Memory B cell (primary cell): ENCODE results near the gene ZKSCAN4.

ENCODE experiments used
- ATAC-seq: fragments of 150-1000 bp; cut with Tn5 transposase; 2 replicates; pipeline ENCODE4 v1.10.0; 2021; ENCODE audit warnings: low read depth, mild to moderate bottlenecking, moderate library complexity
- DNase-seq, 2 donors: peaks; one replicate each; pipeline ENCODE4 v3.0.0; 2022; ENCODE audit warnings: low spot score in 2 of 2
- H3K27ac Mint-ChIP-seq: one replicate; pipeline ENCODE4 v1.8.0; 2022; ENCODE audit warnings: mild to moderate bottlenecking, moderate library complexity, mixed read lengths
- H3K27me3 Mint-ChIP-seq: one replicate; pipeline ENCODE4 v1.8.0; 2022; ENCODE audit warnings: mixed read lengths
- H3K36me3 Mint-ChIP-seq: one replicate; pipeline ENCODE4 v1.8.0; 2022; ENCODE audit warnings: mild to moderate bottlenecking, mixed read lengths
- H3K4me1 Mint-ChIP-seq: one replicate; pipeline ENCODE4 v1.8.0; 2022; ENCODE audit warnings: mixed read lengths
- H3K4me3 Mint-ChIP-seq: one replicate; pipeline ENCODE4 v1.8.0; 2022; ENCODE audit warnings: mild to moderate bottlenecking, moderate library complexity, mixed read lengths
- H3K9me3 Mint-ChIP-seq: one replicate; pipeline ENCODE4 v1.8.0; 2022; ENCODE audit warnings: mixed read lengths

The ZKSCAN4 gene

GRCh38 chr6:28264834-28265401, 12.8 kb upstream of the ZKSCAN4 start:
- Mint-ChIP-seq H3K4me3 (no peak overlapping the region), H3K27me3 (peaks cover 2% of the 10 kb centered on the region), H3K9me3 (peaks cover 4% of the 10 kb centered on the region)

GRCh38 chr6:28263922-28264321, 11.9 kb upstream of the ZKSCAN4 start:
- Mint-ChIP-seq H3K4me1 (peaks cover 5% of the 10 kb centered on the region), H3K36me3 (peaks cover 3% of the 10 kb centered on the region), H3K9me3 (peaks cover 4% of the 10 kb centered on the region), H3K4me3 (no peak overlapping the region), H3K27me3 (peaks cover 2% of the 10 kb centered on the region), H3K27ac (no peak overlapping the region)
- DNase-seq (no peak), ATAC-seq (no peak)

More at GRCh38 chr6:28264834-28265401, 12.8 kb upstream of the ZKSCAN4 start:
- Mint-ChIP-seq H3K4me1 (peaks cover 7% of the 10 kb centered on the region), H3K36me3 (peaks cover 5% of the 10 kb centered on the region), H3K27ac (no peak overlapping the region)
- DNase-seq (no peak), ATAC-seq (no peak)

DNA sequence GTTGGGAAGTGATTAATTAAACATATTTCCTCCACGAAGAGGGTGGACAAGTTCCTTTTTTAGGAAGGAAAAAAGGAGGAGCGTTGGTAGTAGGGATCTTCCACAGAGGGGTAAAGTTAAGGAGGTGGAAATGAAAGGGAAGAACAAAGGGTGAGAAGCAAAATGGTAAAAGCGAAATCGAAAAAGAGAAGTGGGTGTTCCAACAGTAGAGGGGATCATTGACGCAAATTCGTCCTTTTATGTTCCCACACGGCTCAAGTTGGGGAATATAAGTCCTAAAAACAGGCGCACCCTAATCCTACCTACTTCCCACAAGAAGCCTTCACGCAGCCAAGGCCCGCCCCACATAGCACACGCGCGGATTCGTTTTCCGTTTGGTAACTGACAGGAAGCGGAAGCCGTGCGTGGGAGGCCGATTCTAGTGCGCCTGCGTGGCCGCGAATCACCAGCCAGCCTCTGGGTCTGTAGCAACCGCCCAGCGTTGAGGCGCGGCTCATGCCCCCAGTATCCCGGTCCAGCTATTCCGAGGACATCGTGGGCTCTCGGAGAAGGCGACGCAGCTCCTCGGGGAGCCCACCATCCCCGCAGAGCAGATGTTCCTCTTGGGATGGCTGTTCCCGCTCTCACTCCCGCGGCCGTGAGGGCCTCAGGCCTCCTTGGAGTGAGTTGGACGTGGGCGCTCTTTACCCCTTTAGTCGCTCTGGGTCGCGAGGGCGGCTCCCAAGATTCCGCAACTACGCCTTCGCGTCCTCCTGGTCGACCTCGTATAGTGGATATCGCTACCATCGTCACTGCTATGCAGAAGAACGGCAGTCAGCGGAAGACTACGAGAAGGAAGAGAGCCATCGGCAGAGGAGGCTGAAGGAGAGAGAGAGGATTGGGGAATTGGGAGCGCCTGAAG, 7.1 kb upstream of the ZKSCAN4 start, which contains the start of gene NKAPL:
TSS of gene NKAPL (plus strand) at position 421 of the 901 bp plus-strand sequence. CDS start at position 496, 75 bp downstream.
- ATAC-seq = peak; percentile 82
- Mint-ChIP-seq H3K36me3 (peaks cover 6% of the 10 kb centered on the region), H3K4me3 (peak within 1 kb of the TSS; percentile 78), H3K27me3 (peaks cover 3% of the 10 kb centered on the region), H3K9me3 (peaks cover 6% of the 10 kb centered on the region), H3K4me1 (peaks cover 4% of the 10 kb centered on the region), H3K27ac (peak within 1 kb of the TSS; percentile 86)
- peak; percentile 29 to 38 for DNase-seq

GRCh38 chr6:28257042-28257441, 5.0 kb upstream of the ZKSCAN4 start:
- Mint-ChIP-seq H3K27ac (no peak overlapping the region), H3K36me3 (peaks cover 6% of the 10 kb centered on the region), H3K27me3 (peaks cover 3% of the 10 kb centered on the region), H3K4me3 (no peak overlapping the region), H3K4me1 (peaks cover 8% of the 10 kb centered on the region), H3K9me3 (peaks cover 9% of the 10 kb centered on the region)
- DNase-seq (no peak), ATAC-seq (no peak)

DNA sequence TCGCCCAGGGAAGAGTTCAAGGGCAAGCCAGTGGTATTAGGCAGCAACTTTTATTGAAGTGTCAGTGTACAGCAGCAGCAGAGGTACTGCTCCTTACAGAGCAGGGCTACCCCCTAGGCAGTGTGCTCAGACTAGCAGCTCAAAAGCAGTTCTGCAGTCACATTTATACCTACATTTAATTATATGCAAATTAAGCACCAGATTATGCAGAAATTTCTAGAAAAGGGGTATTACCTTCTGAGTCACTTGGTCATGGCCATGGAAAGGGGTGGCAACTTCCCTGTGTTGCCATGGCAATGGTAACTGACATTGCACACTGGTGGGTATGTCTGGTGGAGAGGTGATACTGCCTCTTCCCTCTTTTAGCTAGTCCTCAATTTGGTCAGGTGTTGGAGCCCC, 2.1 kb upstream of the ZKSCAN4 start:
- Mint-ChIP-seq H3K27ac (no peak overlapping the region), H3K4me1 (peaks cover 11% of the 10 kb centered on the region), H3K27me3 (peaks cover 1% of the 10 kb centered on the region), H3K36me3 (peaks cover 6% of the 10 kb centered on the region), H3K4me3 (no peak overlapping the region), H3K9me3 (peaks cover 5% of the 10 kb centered on the region)
- peak; percentile 17 for ATAC-seq
- DNase-seq = no peak

DNA sequence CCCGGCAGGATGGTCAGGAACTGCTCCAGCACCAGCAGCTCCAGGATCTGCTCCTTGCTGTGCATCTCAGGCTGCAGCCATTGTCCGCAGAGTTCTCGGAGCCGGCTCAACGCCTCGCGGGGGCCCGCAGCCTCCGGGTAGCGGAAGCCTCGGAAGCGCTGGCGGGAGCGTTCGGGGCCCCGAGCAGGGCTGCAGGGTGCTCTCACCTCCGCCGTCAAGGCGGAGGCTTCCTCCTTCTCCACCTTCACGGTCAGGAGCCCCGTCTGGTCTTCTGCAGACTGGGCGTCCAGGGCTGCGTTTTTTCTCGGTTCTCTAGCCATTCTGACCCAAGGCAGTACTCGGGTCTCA, 434 bp downstream of the ZKSCAN4 start:
- Mint-ChIP-seq H3K9me3 (peaks cover 3% of the 10 kb centered on the region), H3K4me1 (peaks cover 7% of the 10 kb centered on the region), H3K36me3 (peaks cover 19% of the 10 kb centered on the region), H3K4me3 (peak overlapping the region; percentile 94), H3K27ac (peak overlapping the region; percentile 70), H3K27me3 (no peaks in the 10 kb centered on the region)
- DNase-seq (no peak), ATAC-seq (peak; percentile 64)

DNA sequence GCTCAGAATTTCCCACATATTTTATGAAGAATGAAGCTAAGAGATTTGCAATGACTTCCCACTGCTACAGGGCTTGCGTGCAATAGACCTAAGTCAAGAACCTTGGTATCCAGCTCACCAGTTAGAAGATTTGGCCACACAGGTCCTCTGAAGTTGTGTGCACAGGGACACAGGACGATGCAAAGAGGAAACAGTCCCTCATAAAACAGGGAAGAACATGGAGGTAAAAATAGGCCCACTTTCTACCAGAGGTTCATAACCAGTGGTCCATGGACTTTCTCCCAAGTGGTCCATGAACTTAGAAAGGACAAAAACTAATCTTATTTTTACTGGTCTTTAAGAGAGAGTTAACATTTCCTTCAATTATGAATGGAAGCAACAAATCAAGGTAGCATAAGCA, 1.3 kb downstream of the ZKSCAN4 start:
- ATAC-seq (no peak), DNase-seq (no peak)
- peaks cover 3% of the 10 kb centered on the region for H3K9me3 Mint-ChIP-seq
- H3K27me3 Mint-ChIP-seq = no peaks in the 10 kb centered on the region
- H3K27ac Mint-ChIP-seq = no peak overlapping the region
- H3K4me1 Mint-ChIP-seq = peaks cover 7% of the 10 kb centered on the region
- peaks cover 26% of the 10 kb centered on the region for H3K36me3 Mint-ChIP-seq
- peak overlapping the region; percentile 46 for H3K4me3 Mint-ChIP-seq

DNA sequence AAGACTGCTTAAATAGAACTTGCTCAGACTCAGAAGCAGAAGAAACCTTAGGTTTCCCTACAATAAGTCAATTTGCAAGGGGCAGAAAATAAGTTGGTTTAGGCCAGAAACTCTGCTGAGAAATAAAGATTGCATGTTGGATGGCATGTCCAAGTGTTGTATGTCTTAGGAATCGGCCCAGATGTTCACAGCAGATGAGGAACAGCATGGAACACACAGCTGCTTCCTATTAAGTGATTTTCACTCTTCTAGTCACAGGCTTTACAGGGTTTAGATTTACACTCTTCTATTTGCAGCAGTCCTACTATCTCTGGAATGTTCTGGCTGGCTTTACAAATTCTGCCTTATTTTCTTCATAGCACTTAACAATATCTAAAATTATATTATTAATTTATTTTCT, 3.2 kb downstream of the ZKSCAN4 start:
- no peak for DNase-seq
- Mint-ChIP-seq H3K27me3 (no peaks in the 10 kb centered on the region), H3K4me3 (no peak overlapping the region), H3K9me3 (peaks cover 3% of the 10 kb centered on the region), H3K27ac (no peak overlapping the region), H3K4me1 (peaks cover 7% of the 10 kb centered on the region), H3K36me3 (peaks cover 35% of the 10 kb centered on the region)
- ATAC-seq = no peak

- Mint-ChIP-seq H3K27me3 (no peaks in the 10 kb centered on the region), H3K36me3 (peaks cover 41% of the 10 kb centered on the region), H3K4me1 (no peaks in the 10 kb centered on the region), H3K4me3 (no peak overlapping the region), H3K27ac (peak overlapping the region; percentile 60), H3K9me3 (no peaks in the 10 kb centered on the region)
- ATAC-seq (no peak), DNase-seq (no peak)
Measured at GRCh38 chr6:28245206-28245941, 6.7 kb downstream of the ZKSCAN4 start.

- ATAC-seq = no peak
- Mint-ChIP-seq H3K4me3 (no peak overlapping the region), H3K4me1 (no peaks in the 10 kb centered on the region), H3K9me3 (no peaks in the 10 kb centered on the region), H3K27ac (no peak overlapping the region), H3K27me3 (no peaks in the 10 kb centered on the region), H3K36me3 (peaks cover 42% of the 10 kb centered on the region)
- DNase-seq = no peak
Measured at GRCh38 chr6:28243946-28244345, 8.1 kb downstream of the ZKSCAN4 start.

- Mint-ChIP-seq H3K27ac (no peak overlapping the region), H3K9me3 (no peaks in the 10 kb centered on the region), H3K27me3 (no peaks in the 10 kb centered on the region), H3K36me3 (peaks cover 28% of the 10 kb centered on the region), H3K4me3 (no peak overlapping the region), H3K4me1 (peaks cover 3% of the 10 kb centered on the region)
- DNase-seq (no peak), ATAC-seq (no peak)
Measured at GRCh38 chr6:28240471-28240870, 11.6 kb downstream of the ZKSCAN4 start.

- no peak for DNase-seq
- Mint-ChIP-seq H3K36me3 (peaks cover 26% of the 10 kb centered on the region), H3K4me3 (no peak overlapping the region), H3K27ac (no peak overlapping the region), H3K4me1 (peaks cover 3% of the 10 kb centered on the region), H3K9me3 (no peaks in the 10 kb centered on the region), H3K27me3 (no peaks in the 10 kb centered on the region)
- ATAC-seq = no peak
Measured at GRCh38 chr6:28239636-28240035, 12.4 kb downstream of the ZKSCAN4 start.

GRCh38 chr6:28235912-28236452, 16.1 kb downstream of the ZKSCAN4 start:
- no peaks in the 10 kb centered on the region for H3K27me3 Mint-ChIP-seq
- no peak for ATAC-seq
- H3K4me3 Mint-ChIP-seq = no peak overlapping the region
- no peak overlapping the region for H3K27ac Mint-ChIP-seq
- H3K4me1 Mint-ChIP-seq = peaks cover 3% of the 10 kb centered on the region
- no peak for DNase-seq
- peaks cover 2% of the 10 kb centered on the region for H3K9me3 Mint-ChIP-seq
- H3K36me3 Mint-ChIP-seq = peaks cover 45% of the 10 kb centered on the region

GRCh38 chr6:28232785-28233184, 19.3 kb downstream of the ZKSCAN4 start:
- no peak overlapping the region for H3K4me3 Mint-ChIP-seq
- DNase-seq (no peak), ATAC-seq (no peak)
- peaks cover 4% of the 10 kb centered on the region for H3K4me1 Mint-ChIP-seq
- H3K36me3 Mint-ChIP-seq = peaks cover 56% of the 10 kb centered on the region
- peaks cover 2% of the 10 kb centered on the region for H3K9me3 Mint-ChIP-seq
- H3K27me3 Mint-ChIP-seq = no peaks in the 10 kb centered on the region
- no peak overlapping the region for H3K27ac Mint-ChIP-seq
